Panc1 (cell line): ENCODE measurements around the gene ZP1. TPM values are rescaled to one million over a fixed set of nuclear protein-coding genes. Genes with fewer than 3 reads are reported as not detected.
A peak's percentile ranks its signal among the peaks of the same experiment; 100 is the strongest.

ENCODE experiments used
- ATAC-seq: fragments of 200-7000 bp; cut with Tn5 transposase; 2 replicates; pipeline ENCODE4 v1.9.1; 2020; ENCODE audit warnings: mild to moderate bottlenecking, moderate library complexity
- BruUV-seq: library from RNA; stranded (reverse); fragments of 400-500 nt; replicated peaks from 2 replicates; lab custom pipeline; 2021; lab: Mats Ljungman, UMichigan
- CTCF ChIA-PET: fragments of 300-600 bp; sonication (Branson Sonifier 250); formaldehyde crosslinking; loops from one replicate; lab custom pipeline; 2022; ENCODE audit warnings: antibody characterized with exemption; lab: Charles Lee
- POLR2A ChIA-PET: fragments of 300-600 bp; sonication (Branson Sonifier 250); formaldehyde crosslinking; loops from one replicate; lab custom pipeline; 2022; ENCODE audit warnings: antibody characterized with exemption; lab: Charles Lee
- DNase-seq: peaks from one replicate; pipeline ENCODE4 v3.0.0-alpha.2; 2010; ENCODE audit warnings: low read depth, low spot score
- H3K27ac ChIP-seq: 2 replicates; pipeline ENCODE4 v1.5.1; 2011; ENCODE audit warnings: mild to moderate bottlenecking, low read length, inconsistent platforms
- H3K27me3 ChIP-seq: fragments of 200-500 bp; sonication (Bioruptor generic); 2 replicates; pipeline ENCODE4 v1.6.0; 2014; ENCODE audit warnings: low read length, inconsistent platforms; ENCODE audit not compliant: control insufficient read depth, insufficient read depth
- H3K36me3 ChIP-seq: fragments of 200-500 bp; sonication (Bioruptor generic); 2 replicates; pipeline ENCODE4 v1.5.1; 2014; ENCODE audit warnings: inconsistent platforms, mild to moderate bottlenecking, low read length, moderate library complexity; ENCODE audit not compliant: control insufficient read depth, insufficient read depth
- H3K4me1 ChIP-seq: 2 replicates; pipeline ENCODE4 v1.5.1; 2011; ENCODE audit warnings: inconsistent platforms, mild to moderate bottlenecking, low read length, moderate library complexity; ENCODE audit not compliant: control insufficient read depth, insufficient read depth
- H3K4me3 ChIP-seq, 2 experiments: 2 replicates each; pipeline ENCODE4 v1.5.1; 2011 to 2012; ENCODE audit warnings: low read depth in 2 of 2, low read length in 2 of 2, mild to moderate bottlenecking in 2 of 2, inconsistent platforms in 1 of 2, moderate library complexity in 1 of 2
- H3K9me3 ChIP-seq: fragments of 200-500 bp; sonication (Bioruptor generic); 2 replicates; pipeline ENCODE4 v1.5.1; 2014; ENCODE audit warnings: low read depth, mild to moderate bottlenecking, inconsistent platforms, low read length, moderate library complexity; ENCODE audit not compliant: control insufficient read depth, insufficient read depth
- CTCF ChIP-seq: fragments of 450-650 bp; IDR thresholded peaks from 2 replicates; pipeline ENCODE4 v1.5.1; 2017; ENCODE audit warnings: mild to moderate bottlenecking
- POLR2AphosphoS5 ChIP-seq: IDR thresholded peaks from 2 replicates; pipeline ENCODE4 v1.6.1; 2012; ENCODE audit warnings: mild to moderate bottlenecking, low read depth, low read length, moderate library complexity
- REST ChIP-seq, 2 experiments: IDR thresholded peaks; 2 replicates each; pipeline ENCODE4 v1.6.1; 2011 to 2012; ENCODE audit warnings: low read depth in 2 of 2, control low read depth in 1 of 2, low read length in 1 of 2, mild to moderate bottlenecking in 1 of 2, moderate library complexity in 1 of 2; ENCODE audit not compliant: insufficient read depth in 1 of 2
- SIN3A ChIP-seq: IDR thresholded peaks from 2 replicates; pipeline ENCODE4 v1.6.1; 2012; ENCODE audit warnings: low read depth, mild to moderate bottlenecking, low read length, moderate library complexity, borderline replicate concordance; ENCODE audit not compliant: insufficient read depth
- TCF7L2 ChIP-seq: IDR thresholded peaks from 2 replicates; pipeline ENCODE4 v1.6.1; 2011; ENCODE audit warnings: mild to moderate bottlenecking, low read depth, low read length, inconsistent platforms
- in situ Hi-C: cut with HindIII; loops from 2 replicates; pipeline ENCODE4 v1.10.0; 2016; ENCODE audit warnings: low sequenced_read_pairs, low pct_unique_long_range_greater_than_20kb
- intact Hi-C: fragments of 100-400 bp; cut with micrococcal nuclease; formaldehyde crosslinking; loops from one replicate; pipeline ENCODE4 v1.10.0; 2022; ENCODE audit not compliant: unreplicated experiment
- total RNA-seq: library from RNA; stranded (reverse); gene quantifications from one replicate; pipeline ENCODE4 v1.2.1, GENCODE V29; 2021; ENCODE audit not compliant: unreplicated experiment

The ZP1 gene
- total RNA-seq, 1 experiment from 2014 or later, result not detected

- H3K9me3 ChIP-seq, result no peaks in the 10 kb centered on the region
- H3K27me3 ChIP-seq, result no peaks in the 10 kb centered on the region
- BruUV-seq, result no TSS peak
- H3K36me3 ChIP-seq, result peaks cover 56% of the 10 kb centered on the region
- POLR2A ChIA-PET, result no interaction called here
- H3K27ac ChIP-seq, result peak overlapping the region; percentile 56
- in situ Hi-C loops (no loop called here), intact Hi-C loops (loop anchor here (1.0 kb wide), 1 partner anchor 68 kb away; no protein-coding TSS in a partner anchor)
- no peaks in the 10 kb centered on the region for H3K4me1 ChIP-seq
- DNase-seq (peak; percentile 64), ATAC-seq (peak; percentile 85)
- CTCF ChIA-PET, result interaction anchor here (0.6 to 2.1 kb wide), 10 partner anchors 9 to 285 kb away, joined by 3 to 12 read pairs (median 3); partner anchors contain the start of gene TMEM109
- TF ChIP-seq CTCF, result peak; percentile 96
- no peak for TF ChIP-seq POLR2AphosphoS5
- no peak overlapping the region for H3K4me3 ChIP-seq
Observed at GRCh38 chr11:60899046-60899936, 31.9 kb downstream of the ZP1 start.

- Histone ChIP-seq H3K4me3 (no peak overlapping the region), H3K36me3 (peaks cover 51% of the 10 kb centered on the region), H3K27me3 (no peaks in the 10 kb centered on the region), H3K9me3 (no peaks in the 10 kb centered on the region), H3K27ac (no peak overlapping the region), H3K4me1 (peaks cover 4% of the 10 kb centered on the region)
- no peak for DNase-seq
- no TSS peak for BruUV-seq
- no peak for TF ChIP-seq POLR2AphosphoS5
- no peak for TF ChIP-seq REST (IDR thresholded peaks at IDR 0.05; ENCODE audit: insufficient read depth in 1 of 2, low read depth in 2 of 2, low read length in 1 of 2)
- TF ChIP-seq TCF7L2, result no peak
- TF ChIP-seq SIN3A, result no peak
- TF ChIP-seq CTCF, result no peak
- ChIA-PET POLR2A (no interaction called here), CTCF (interaction anchor here (0.6 to 2.1 kb wide), 10 partner anchors 10 to 285 kb away, joined by 3 to 12 read pairs (median 3); partner anchors contain the start of gene TMEM109)
- in situ Hi-C loops (no loop called here), intact Hi-C loops (loop anchor here (1.0 kb wide), 1 partner anchor 69 kb away; no protein-coding TSS in a partner anchor)
- ATAC-seq, result no peak
Observed at GRCh38 chr11:60899977-60900376, 32.6 kb downstream of the ZP1 start.
